Measurements from ENCODE around the gene THBS1. TPM values are rescaled to one million over a fixed set of nuclear protein-coding genes. Genes with fewer than 3 reads are reported as not detected.
A peak's percentile ranks its signal among the peaks of the same experiment; 100 is the strongest.

The THBS1 gene
- total RNA-seq, 1 donor from 2014 or later: 67.3 TPM

GRCh38 chr15:39581242-39581792 lies 438 bp downstream of the THBS1 start:
- Histone ChIP-seq H3K4me3 (ENCODE audit: low read depth, low read length) (peak overlapping the region; percentile 62), H3K36me3 (ENCODE audit: control insufficient read depth, insufficient read depth, low read length) (no peaks in the 10 kb centered on the region), H3K27me3 (ENCODE audit: control insufficient read depth, insufficient read depth, low read length) (no peaks in the 10 kb centered on the region)
- no peak for DNase-seq (ENCODE audit: low read depth)
- no peak for TF ChIP-seq CTCF (IDR thresholded peaks at IDR 0.05; ENCODE audit: insufficient read depth, low read length, poor library complexity, severe bottlenecking)

- Histone ChIP-seq H3K4me3 (ENCODE audit: low read depth, low read length) (peak overlapping the region; percentile 62), H3K27me3 (ENCODE audit: control insufficient read depth, insufficient read depth, low read length) (no peaks in the 10 kb centered on the region), H3K36me3 (ENCODE audit: control insufficient read depth, insufficient read depth, low read length) (no peaks in the 10 kb centered on the region)
- TF ChIP-seq CTCF (IDR thresholded peaks at IDR 0.05; ENCODE audit: insufficient read depth, low read length, poor library complexity, severe bottlenecking): peak; percentile 68
- DNase-seq (ENCODE audit: low read depth): no peak
Measured at GRCh38 chr15:39581793-39582285, 960 bp downstream of the THBS1 start.

- Histone ChIP-seq H3K36me3 (ENCODE audit: control insufficient read depth, insufficient read depth, low read length) (no peaks in the 10 kb centered on the region), H3K4me3 (ENCODE audit: low read depth, low read length) (peak overlapping the region; percentile 62), H3K27me3 (ENCODE audit: control insufficient read depth, insufficient read depth, low read length) (no peaks in the 10 kb centered on the region)
- no peak for DNase-seq (ENCODE audit: low read depth)
- TF ChIP-seq CTCF (IDR thresholded peaks at IDR 0.05; ENCODE audit: insufficient read depth, low read length, poor library complexity, severe bottlenecking): no peak
Measured at GRCh38 chr15:39582286-39582976, 1.6 kb downstream of the THBS1 start.

GRCh38 chr15:39582977-39583595 lies 2.2 kb downstream of the THBS1 start:
- Histone ChIP-seq H3K36me3 (ENCODE audit: control insufficient read depth, insufficient read depth, low read length) (peaks cover 2% of the 10 kb centered on the region), H3K27me3 (ENCODE audit: control insufficient read depth, insufficient read depth, low read length) (no peaks in the 10 kb centered on the region), H3K4me3 (ENCODE audit: low read depth, low read length) (peak overlapping the region; percentile 62)
- TF ChIP-seq CTCF (IDR thresholded peaks at IDR 0.05; ENCODE audit: insufficient read depth, low read length, poor library complexity, severe bottlenecking): no peak
- DNase-seq (ENCODE audit: low read depth): no peak

- DNase-seq (ENCODE audit: low read depth): no peak
- peak overlapping the region; percentile 62 for H3K4me3 ChIP-seq (ENCODE audit: low read depth, low read length)
- H3K36me3 ChIP-seq (ENCODE audit: control insufficient read depth, insufficient read depth, low read length): peaks cover 7% of the 10 kb centered on the region
- no peaks in the 10 kb centered on the region for H3K27me3 ChIP-seq (ENCODE audit: control insufficient read depth, insufficient read depth, low read length)
- peak; percentile 47 for TF ChIP-seq CTCF (IDR thresholded peaks at IDR 0.05; ENCODE audit: insufficient read depth, low read length, poor library complexity, severe bottlenecking)
Measured at GRCh38 chr15:39583596-39584265, 2.9 kb downstream of the THBS1 start.

Measured in kidney epithelial cell (primary cell).